Urinary bladder (tissue), 4 donors: ENCODE data around the gene DIAPH1. TPM values are rescaled to one million over a fixed set of nuclear protein-coding genes. Genes with fewer than 3 reads are reported as not detected.

ENCODE experiments used
- DNase-seq: peaks from one replicate; pipeline ENCODE4 v3.0.0-alpha.2; 2015; ENCODE audit errors: extremely low spot score
- H3K27ac ChIP-seq: one replicate; pipeline ENCODE4 v1.5.1; 2013; ENCODE audit warnings: low read depth, mild to moderate bottlenecking, moderate library complexity
- H3K36me3 ChIP-seq: one replicate; pipeline ENCODE4 v1.6.1; 2013; ENCODE audit warnings: mild to moderate bottlenecking, moderate library complexity; ENCODE audit not compliant: insufficient read depth
- H3K4me1 ChIP-seq: one replicate; pipeline ENCODE4 v1.6.1; 2013; ENCODE audit warnings: mild to moderate bottlenecking, moderate library complexity; ENCODE audit not compliant: insufficient read depth
- H3K4me3 ChIP-seq: one replicate; pipeline ENCODE4 v1.5.1; 2013; ENCODE audit warnings: low read depth, low read length
- WGBS: extraction: QIAGEN DNeasy Blood & Tissue Kit; methylation state at CpG from one replicate; pipeline ENCODE4 v1.1.7; 2013; 5-methylcytosine and 5-hydroxymethylcytosine counted together
- polyA plus RNA-seq: library from polyadenylated mRNA; stranded (reverse); fragments of 200-250 nt; gene quantifications from one replicate; pipeline ENCODE4 v1.2.3, GENCODE V29; 2013
- total RNA-seq: library from RNA; depleted of rRNA; stranded (reverse); fragments of >200 nt; gene quantifications from one replicate; pipeline ENCODE4 v1.2.3, GENCODE V29; 2014
- donor health status: healthy with polysubstance abuse.
- donor health status: healthy.

Gene DIAPH1
- total and polyA plus RNA-seq, 2 donors: 18.1 to 30.3 TPM

GRCh38 chr5:141496038-141496437 is 122.8 kb downstream of the DIAPH1 start:
- Histone ChIP-seq H3K36me3 (no peaks in the 10 kb centered on the region), H3K4me3 (no peak overlapping the region), H3K4me1 (no peaks in the 10 kb centered on the region), H3K27ac (no peak overlapping the region)
- DNase-seq: no peak
- 68% methylated on average over 4 of the region's 4 CpGs for WGBS

- Histone ChIP-seq H3K27ac (no peak overlapping the region), H3K4me3 (no peak overlapping the region), H3K36me3 (no peaks in the 10 kb centered on the region), H3K4me1 (no peaks in the 10 kb centered on the region)
- 85% methylated on average over 8 of the region's 8 CpGs for WGBS
- no peak for DNase-seq
Observed at GRCh38 chr5:141495453-141495811, 123.4 kb downstream of the DIAPH1 start.

- Histone ChIP-seq H3K36me3 (no peaks in the 10 kb centered on the region), H3K4me3 (no peak overlapping the region)
- 65% methylated on average over 22 of the region's 22 CpGs for WGBS
Observed at GRCh38 chr5:141494761-141495452, 123.9 kb downstream of the DIAPH1 start.

GRCh38 chr5:141493500-141494422 is 125.0 kb downstream of the DIAPH1 start:
- no peaks in the 10 kb centered on the region for H3K4me1 ChIP-seq
- no peak overlapping the region for H3K27ac ChIP-seq
- 70% methylated on average over 10 of the region's 10 CpGs for WGBS
- no peak overlapping the region for H3K4me3 ChIP-seq
- no peak for DNase-seq
- H3K36me3 ChIP-seq: no peaks in the 10 kb centered on the region

More at GRCh38 chr5:141494761-141495452, 123.9 kb downstream of the DIAPH1 start:
- no peak for DNase-seq
- H3K4me1 ChIP-seq: no peaks in the 10 kb centered on the region
- H3K27ac ChIP-seq: no peak overlapping the region

- no peaks in the 10 kb centered on the region for H3K4me1 ChIP-seq
- H3K27ac ChIP-seq: no peak overlapping the region
- 67% methylated on average over 68 of the region's 68 CpGs for WGBS
- no peak overlapping the region for H3K4me3 ChIP-seq
- no peaks in the 10 kb centered on the region for H3K36me3 ChIP-seq
- no peak for DNase-seq
Observed at GRCh38 chr5:141492168-141492885, 126.5 kb downstream of the DIAPH1 start.

GRCh38 chr5:141491323-141492167 is 127.3 kb downstream of the DIAPH1 start:
- 63% methylated on average over 66 of the region's 66 CpGs for WGBS
- Histone ChIP-seq H3K4me1 (no peaks in the 10 kb centered on the region), H3K4me3 (no peak overlapping the region), H3K36me3 (no peaks in the 10 kb centered on the region), H3K27ac (no peak overlapping the region)
- DNase-seq: no peak

GRCh38 chr5:141490771-141491170 is 128.0 kb downstream of the DIAPH1 start:
- DNase-seq: no peak
- Histone ChIP-seq H3K4me1 (no peaks in the 10 kb centered on the region), H3K27ac (no peak overlapping the region), H3K4me3 (no peak overlapping the region), H3K36me3 (no peaks in the 10 kb centered on the region)
- 88% methylated on average over 13 of the region's 13 CpGs for WGBS

- no peaks in the 10 kb centered on the region for H3K36me3 ChIP-seq
- WGBS: 95% methylated on average over 10 of the region's 10 CpGs
- no peak for DNase-seq
- H3K4me3 ChIP-seq: no peak overlapping the region
- no peaks in the 10 kb centered on the region for H3K4me1 ChIP-seq
- H3K27ac ChIP-seq: no peak overlapping the region
Observed at GRCh38 chr5:141490271-141490670, 128.5 kb downstream of the DIAPH1 start.

- H3K4me1 ChIP-seq: no peaks in the 10 kb centered on the region
- H3K27ac ChIP-seq: no peak overlapping the region
- 89% methylated on average over 10 of the region's 10 CpGs for WGBS
- H3K36me3 ChIP-seq: no peaks in the 10 kb centered on the region
- DNase-seq: no peak
- no peak overlapping the region for H3K4me3 ChIP-seq
Observed at GRCh38 chr5:141489841-141490240, 129.0 kb downstream of the DIAPH1 start.

- WGBS: 58% methylated on average over 14 of the region's 14 CpGs
- H3K4me3 ChIP-seq: no peak within 1 kb of the TSS
- DNase-seq: no peak
- H3K4me1 ChIP-seq: no peaks in the 10 kb centered on the region
- H3K27ac ChIP-seq: no peak within 1 kb of the TSS
- no peaks in the 10 kb centered on the region for H3K36me3 ChIP-seq
Observed at GRCh38 chr5:141488591-141489561, 129.9 kb downstream of the DIAPH1 start, which contains the start of gene PCDHGC5. Gene PCDHGC5, plus strand, starts transcription at chr5:141489081. Its CDS starts 160 bp downstream, at chr5:141489241.

GRCh38 chr5:141487131-141487530 is 131.7 kb downstream of the DIAPH1 start:
- H3K27ac ChIP-seq: no peak overlapping the region
- H3K4me3 ChIP-seq: no peak overlapping the region
- 84% methylated on average over 7 of the region's 7 CpGs for WGBS
- no peaks in the 10 kb centered on the region for H3K36me3 ChIP-seq
- no peak for DNase-seq
- H3K4me1 ChIP-seq: peaks cover 2% of the 10 kb centered on the region

- H3K36me3 ChIP-seq: no peaks in the 10 kb centered on the region
- H3K4me3 ChIP-seq: no peak overlapping the region
- no peak overlapping the region for H3K27ac ChIP-seq
- WGBS: 88% methylated on average over 9 of the region's 9 CpGs
- no peak for DNase-seq
- peaks cover 2% of the 10 kb centered on the region for H3K4me1 ChIP-seq
Observed at GRCh38 chr5:141486091-141486490, 132.7 kb downstream of the DIAPH1 start.
